B cell (primary cell): ENCODE data around the gene DRC1. TPM values are rescaled to one million over a fixed set of nuclear protein-coding genes. Genes with fewer than 3 reads are reported as not detected.

Source experiments
- ATAC-seq: fragments of 200-7000 bp; cut with Tn5 transposase; one replicate; pipeline ENCODE4 v1.10.0; 2021; ENCODE audit warnings: low read depth, mild to moderate bottlenecking, moderate number of reproducible peaks, moderate library complexity
- CTCF ChIA-PET: fragments of 350-600 bp; sonication (Branson Sonifier 250); formaldehyde crosslinking; loops from one replicate; lab custom pipeline; 2021; ENCODE audit warnings: antibody characterized with exemption, inconsistent platforms; lab: Charles Lee
- POLR2A ChIA-PET: fragments of 350-600 bp; sonication (Branson Sonifier 250); formaldehyde crosslinking; loops from one replicate; lab custom pipeline; 2021; ENCODE audit warnings: antibody characterized with exemption; lab: Charles Lee
- DNase-seq: peaks from one replicate; pipeline ENCODE4 v3.0.0; 2013
- H2AFZ ChIP-seq: 2 replicates; pipeline ENCODE4 v1.6.1; 2012; ENCODE audit warnings: mild to moderate bottlenecking, low read depth, low read length; ENCODE audit not compliant: insufficient read depth, poor library complexity, severe bottlenecking
- H3K27ac ChIP-seq, 2 donors: 1 replicate in 1 of 2; 2 replicates in 1 of 2; pipeline ENCODE4 v1.5.1; 2012 to 2013; ENCODE audit warnings: low read length in 2 of 2, mild to moderate bottlenecking in 2 of 2, moderate library complexity in 1 of 2
- H3K27me3 ChIP-seq, 4 experiments: fragments of 200-600 bp in 1 of 4; sonication (generic) in 1 of 4; replicated peaks in 1 of 4; 1 replicate in 2 of 4; 2 replicates in 2 of 4; pipeline versions ENCODE4 v1.6.1 to v1.7.0; 2013 to 2016; ENCODE audit warnings: low read length in 3 of 4, mild to moderate bottlenecking in 2 of 4, mixed read lengths in 1 of 4, moderate library complexity in 1 of 4; ENCODE audit not compliant: insufficient read depth in 4 of 4, control insufficient read depth in 3 of 4; ENCODE audit errors: control extremely low read depth in 1 of 4
- H3K36me3 ChIP-seq, 2 experiments: replicated peaks in 1 of 2; 1 replicate in 1 of 2; 2 replicates in 1 of 2; pipeline versions ENCODE4 v1.6.1 to v1.7.1; 2013; ENCODE audit warnings: low read length in 1 of 2; ENCODE audit not compliant: insufficient read depth in 2 of 2, control insufficient read depth in 1 of 2; ENCODE audit errors: control extremely low read depth in 1 of 2, extremely low read depth in 1 of 2
- H3K4me1 ChIP-seq, 2 donors: fragments of 200-600 bp in 1 of 2; sonication (generic) in 1 of 2; 1 replicate in 1 of 2; 2 replicates in 1 of 2; pipeline versions ENCODE4 v1.5.1 to v1.6.1; 2013 to 2017; ENCODE audit warnings: low read length in 2 of 2; ENCODE audit not compliant: control insufficient read depth in 2 of 2, insufficient read depth in 2 of 2
- H3K4me2 ChIP-seq: replicated peaks from 2 replicates; pipeline ENCODE3; 2012; ENCODE audit warnings: mild to moderate bottlenecking, low read depth, low read length; ENCODE audit not compliant: poor library complexity, severe bottlenecking
- H3K4me3 ChIP-seq, 5 experiments: fragments of 200-600 bp in 1 of 5; sonication (generic) in 1 of 5; 1 replicate in 3 of 5; 2 replicates in 2 of 5; pipeline versions ENCODE4 v1.5.1 to v1.7.0; 2011 to 2016; ENCODE audit warnings: low read length in 4 of 5, mild to moderate bottlenecking in 4 of 5, low read depth in 2 of 5, control low read depth in 1 of 5, moderate library complexity in 1 of 5; ENCODE audit not compliant: insufficient read depth in 1 of 5; ENCODE audit errors: control extremely low read depth in 1 of 5, extremely low read depth in 1 of 5
- H3K79me2 ChIP-seq: fragments of 200-600 bp; sonication (generic); one replicate; pipeline ENCODE4 v1.6.0; 2016; ENCODE audit warnings: low read length; ENCODE audit not compliant: control insufficient read depth, insufficient read depth
- H3K9ac ChIP-seq: fragments of 200-600 bp; sonication (generic); 2 replicates; pipeline ENCODE4 v1.6.1; 2017; ENCODE audit warnings: mild to moderate bottlenecking, low read length, moderate library complexity
- H3K9me3 ChIP-seq, 3 donors: one replicate each; pipeline versions ENCODE4 v1.6.1 to v1.7.1; 2013; ENCODE audit warnings: low read length in 2 of 3; ENCODE audit not compliant: control insufficient read depth in 2 of 3, insufficient read depth in 1 of 3; ENCODE audit errors: control extremely low read depth in 1 of 3
- H4K20me1 ChIP-seq: 2 replicates; pipeline ENCODE4 v1.6.0; 2012; ENCODE audit warnings: mild to moderate bottlenecking, low read length; ENCODE audit not compliant: insufficient read depth, control insufficient read depth, poor library complexity, severe bottlenecking
- H3K27ac Mint-ChIP-seq: one replicate; pipeline ENCODE4 v1.8.0; 2021; ENCODE audit warnings: mixed read lengths
- H3K27me3 Mint-ChIP-seq: one replicate; pipeline ENCODE4 v1.8.0; 2021; ENCODE audit warnings: mixed read lengths
- H3K4me1 Mint-ChIP-seq: one replicate; pipeline ENCODE4 v1.8.0; 2021; ENCODE audit warnings: mixed read lengths
- H3K4me3 Mint-ChIP-seq: one replicate; pipeline ENCODE4 v1.8.0; 2021; ENCODE audit warnings: mixed read lengths
- H3K9me3 Mint-ChIP-seq: one replicate; pipeline ENCODE4 v1.8.0; 2022; ENCODE audit warnings: mixed read lengths; ENCODE audit not compliant: insufficient read depth
- CTCF ChIP-seq: fragments of 200-600 bp; IDR thresholded peaks from one replicate; pipeline ENCODE4 v1.8.0; 2022; ENCODE audit warnings: antibody characterized with exemption, mild to moderate bottlenecking
- EZH2 ChIP-seq: IDR thresholded peaks from 2 replicates; pipeline ENCODE4 v1.6.1; 2012; ENCODE audit warnings: borderline replicate concordance, low read depth, mild to moderate bottlenecking, moderate library complexity, low read length; ENCODE audit not compliant: insufficient read depth, poor library complexity, severe bottlenecking
- WGBS: methylation state at CpG from one replicate; pipeline ENCODE4 v1.1.5; 2013; ENCODE audit warnings: missing lambda C conversion rate; ENCODE audit not compliant: insufficient coverage; 5-methylcytosine and 5-hydroxymethylcytosine counted together
- intact Hi-C: fragments of 100-400 bp; cut with micrococcal nuclease; formaldehyde crosslinking; loops from one replicate; pipeline ENCODE4 v1.10.0; 2022
- polyA plus RNA-seq: library from polyadenylated mRNA; depleted of rRNA; stranded (reverse); fragments of >200 nt; gene quantifications from 2 replicates; pipeline ENCODE4 v1.2.3, GENCODE V29; 2012
- total RNA-seq, 2 donors: library from RNA; stranded (reverse); fragments of 120-200 nt in 1 of 2; gene quantifications; 1 replicate in 1 of 2; 2 replicates in 1 of 2; pipeline versions ENCODE4 v1.2.3 to v1.2.4, GENCODE V29; 2013 to 2022

The DRC1 gene
- total and polyA plus RNA-seq, 2 donors (not counting 1 experiment from before 2014, with no cell fraction given): not detected

DNA sequence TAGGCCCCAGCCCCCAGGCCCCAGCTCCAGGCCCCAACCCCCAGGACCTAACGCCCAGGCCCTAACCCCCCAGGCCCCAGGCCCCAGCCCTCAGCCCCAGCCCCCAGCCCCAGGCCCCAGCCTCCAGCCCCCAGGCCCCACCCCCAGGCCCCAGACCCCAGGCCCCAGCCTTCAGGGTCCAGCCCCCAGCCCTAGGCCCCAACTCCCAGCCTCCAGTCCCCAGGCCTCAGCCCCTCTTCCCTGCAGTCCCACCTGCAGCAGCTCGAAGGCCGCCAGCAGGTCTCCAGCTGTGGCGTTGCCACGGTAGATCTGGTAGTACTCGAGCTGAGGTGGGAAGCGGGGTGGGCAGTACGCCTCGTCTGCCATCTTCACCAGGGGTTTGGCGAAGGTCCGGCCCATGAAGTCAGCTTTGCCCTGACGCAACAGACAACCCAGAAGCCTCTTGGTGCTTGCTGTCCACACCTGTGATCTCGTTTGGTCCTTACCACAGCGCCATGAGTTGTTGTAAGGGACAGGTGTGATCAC, 72.6 kb downstream of the DRC1 start:
- Histone ChIP-seq H3K27me3 (peaks cover 0 to 3% (median 0%) of the 10 kb centered on the region in 4 experiments), H3K79me2 (no peaks in the 10 kb centered on the region), H4K20me1 (no peaks in the 10 kb centered on the region), H3K4me2 (no peak overlapping the region), H3K4me1 (no peaks in the 10 kb centered on the region), H2AFZ (no peak overlapping the region), H3K9ac (no peak overlapping the region), H3K27ac (no peak overlapping the region), H3K9me3 (peaks cover 0 to 23% (median 4%) of the 10 kb centered on the region in 3 donors), H3K36me3 (no peaks in the 10 kb centered on the region), H3K4me3 (no peak overlapping the region)
- intact Hi-C loops: no loop called here
- ATAC-seq: no peak
- TF ChIP-seq CTCF (no peak), EZH2 (no peak)
- ChIA-PET POLR2A (no interaction called here), CTCF (no interaction called here)
- Mint-ChIP-seq H3K27ac (no peak overlapping the region), H3K4me1 (peaks cover 3% of the 10 kb centered on the region), H3K4me3 (no peak overlapping the region), H3K27me3 (peaks cover 7% of the 10 kb centered on the region), H3K9me3 (peaks cover 6% of the 10 kb centered on the region)
- 95% methylated on average over 13 of the region's 14 CpGs for WGBS
- DNase-seq: no peak

GRCh38 chr2:26475037-26475436, 73.3 kb downstream of the DRC1 start:
- peaks cover 5% of the 10 kb centered on the region for H3K27me3 Mint-ChIP-seq
- no peak overlapping the region for H3K4me2 ChIP-seq

More at GRCh38 chr2:26475037-26475436, 73.3 kb downstream of the DRC1 start:
- Mint-ChIP-seq H3K27ac (no peak overlapping the region), H3K4me3 (no peak overlapping the region), H3K4me1 (peaks cover 3% of the 10 kb centered on the region), H3K9me3 (peaks cover 4% of the 10 kb centered on the region)
- Histone ChIP-seq H2AFZ (no peak overlapping the region), H3K27me3 (peaks cover 0 to 3% (median 0%) of the 10 kb centered on the region in 4 experiments), H3K4me1 (no peaks in the 10 kb centered on the region), H3K4me3 (no peak overlapping the region), H3K36me3 (no peaks in the 10 kb centered on the region), H3K79me2 (no peaks in the 10 kb centered on the region), H3K9me3 (peaks cover 0 to 15% (median 0%) of the 10 kb centered on the region in 3 donors), H3K27ac (no peak overlapping the region), H3K9ac (no peak overlapping the region), H4K20me1 (no peaks in the 10 kb centered on the region)
- CTCF ChIA-PET: no interaction called here
- intact Hi-C loops: no loop called here
- DNase-seq (no peak), ATAC-seq (no peak)
- TF ChIP-seq EZH2 (no peak), CTCF (no peak)
- WGBS: 92% methylated on average over 5 of the region's 6 CpGs
- POLR2A ChIA-PET: no interaction called here
